Gastroesophageal sphincter (tissue), 4 donors: ENCODE data around the gene MRPL19. TPM values are rescaled to one million over a fixed set of nuclear protein-coding genes. Genes with fewer than 3 reads are reported as not detected.

Experiments used
- ATAC-seq: fragments of 150-250 bp; one replicate; pipeline ENCODE4 v1.9.1; 2016; ENCODE audit warnings: mild to moderate bottlenecking, moderate library complexity
- H3K27ac ChIP-seq, 4 donors: fragments of 200-600 bp; sonication (generic) in 3 of 4; 1 replicate in 3 of 4; 2 replicates in 1 of 4; pipeline ENCODE4 v1.5.1; 2016 to 2019
- H3K27me3 ChIP-seq: fragments of 200-600 bp; sonication (generic); one replicate; pipeline ENCODE4 v1.5.1; 2019
- H3K36me3 ChIP-seq, 2 donors: fragments of 200-600 bp; sonication (generic); one replicate each; pipeline ENCODE4 v1.5.1; 2019; ENCODE audit warnings: control low read depth in 1 of 2
- H3K4me1 ChIP-seq, 3 donors: fragments of 200-600 bp; sonication (generic); 1 replicate in 2 of 3; 2 replicates in 1 of 3; pipeline ENCODE4 v1.5.1; 2016 to 2019; ENCODE audit warnings: control low read depth in 2 of 3
- H3K4me3 ChIP-seq, 2 donors: fragments of 200-600 bp; sonication (generic); one replicate each; pipeline ENCODE4 v1.5.1; 2019; ENCODE audit warnings: mild to moderate bottlenecking in 1 of 2, moderate library complexity in 1 of 2
- H3K9me3 ChIP-seq, 3 donors: fragments of 200-600 bp; sonication (generic); one replicate each; pipeline ENCODE4 v1.5.1; 2017 to 2019; ENCODE audit warnings: control low read depth in 2 of 3
- EP300 ChIP-seq: sonication (generic); formaldehyde crosslinking; IDR thresholded peaks from one replicate; pipeline ENCODE4 v1.6.1; 2017; ENCODE audit warnings: antibody characterized with exemption, mild to moderate bottlenecking
- POLR2A ChIP-seq, 2 donors: fragments of 450-650 bp; IDR thresholded peaks; one replicate each; pipeline ENCODE4 v1.6.1; 2017; ENCODE audit warnings: antibody characterized with exemption in 2 of 2, mild to moderate bottlenecking in 2 of 2, moderate library complexity in 1 of 2
- POLR2AphosphoS5 ChIP-seq: sonication (generic); formaldehyde crosslinking; IDR thresholded peaks from one replicate; pipeline ENCODE4 v1.6.1; 2017; ENCODE audit warnings: antibody characterized with exemption
- WGBS, 2 donors: methylation state at CpG; one replicate each; pipeline ENCODE4 v1.1.5; 2018; ENCODE audit warnings: low coverage in 1 of 2; 5-methylcytosine and 5-hydroxymethylcytosine counted together
- total RNA-seq, 4 donors: library from RNA; depleted of rRNA; stranded (reverse); fragments of >200 nt; gene quantifications; one replicate each; pipeline ENCODE4 v1.1.0, GENCODE V29; 2016
- TF ChIP-seq, protein P1 (sequence below), 4 experiments: fragments of 200-600 bp in 2 of 4; fragments of 450-650 bp in 2 of 4; sonication (generic) in 1 of 4; IDR thresholded peaks; one replicate each; pipeline ENCODE4 v1.5.1; 2017 to 2019; ENCODE audit warnings: antibody characterized with exemption in 4 of 4, mild to moderate bottlenecking in 2 of 4, moderate library complexity in 2 of 4

Gene MRPL19
- total RNA-seq, 4 donors from 2014 or later = 33.4 to 54.5 (median 50.5) TPM

GRCh38 chr2:75647771-75648170 is 1.2 kb downstream of the MRPL19 start:
- H3K4me1 ChIP-seq = peaks cover 0 to 33% (median 0%) of the 10 kb centered on the region in 3 donors
- H3K27me3 ChIP-seq = no peaks in the 10 kb centered on the region
- no peak for ATAC-seq
- H3K9me3 ChIP-seq = no peaks in the 10 kb centered on the region
- 79 to 83% methylated on average over 2 to 3 of the region's 3 CpGs for WGBS, 2 donors
- peak overlapping the region in 1 of 2 donors; percentile 85 for H3K4me3 ChIP-seq
- H3K36me3 ChIP-seq = peaks cover 0 to 33% of the 10 kb centered on the region in 2 donors
- peak overlapping the region in 1 of 4 donors; percentile 87 for H3K27ac ChIP-seq
- TF ChIP-seq EP300 = no peak
- no peak for TF ChIP-seq POLR2A (IDR thresholded peaks at IDR 0.05)

- TF ChIP-seq, protein P1, sequence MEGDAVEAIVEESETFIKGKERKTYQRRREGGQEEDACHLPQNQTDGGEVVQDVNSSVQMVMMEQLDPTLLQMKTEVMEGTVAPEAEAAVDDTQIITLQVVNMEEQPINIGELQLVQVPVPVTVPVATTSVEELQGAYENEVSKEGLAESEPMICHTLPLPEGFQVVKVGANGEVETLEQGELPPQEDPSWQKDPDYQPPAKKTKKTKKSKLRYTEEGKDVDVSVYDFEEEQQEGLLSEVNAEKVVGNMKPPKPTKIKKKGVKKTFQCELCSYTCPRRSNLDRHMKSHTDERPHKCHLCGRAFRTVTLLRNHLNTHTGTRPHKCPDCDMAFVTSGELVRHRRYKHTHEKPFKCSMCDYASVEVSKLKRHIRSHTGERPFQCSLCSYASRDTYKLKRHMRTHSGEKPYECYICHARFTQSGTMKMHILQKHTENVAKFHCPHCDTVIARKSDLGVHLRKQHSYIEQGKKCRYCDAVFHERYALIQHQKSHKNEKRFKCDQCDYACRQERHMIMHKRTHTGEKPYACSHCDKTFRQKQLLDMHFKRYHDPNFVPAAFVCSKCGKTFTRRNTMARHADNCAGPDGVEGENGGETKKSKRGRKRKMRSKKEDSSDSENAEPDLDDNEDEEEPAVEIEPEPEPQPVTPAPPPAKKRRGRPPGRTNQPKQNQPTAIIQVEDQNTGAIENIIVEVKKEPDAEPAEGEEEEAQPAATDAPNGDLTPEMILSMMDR (IDR thresholded peaks at IDR 0.05) = no peak
- TF ChIP-seq EP300 = no peak
- TF ChIP-seq POLR2AphosphoS5 = no peak
- no peak for TF ChIP-seq POLR2A (IDR thresholded peaks at IDR 0.05)
- WGBS, 2 donors = 90 to 100% methylated on average over 2 of the region's 2 CpGs
- Histone ChIP-seq H3K9me3 (peaks cover 0 to 7% (median 0%) of the 10 kb centered on the region in 3 donors), H3K27ac (no peak overlapping the region), H3K4me1 (peaks cover 0 to 7% (median 0%) of the 10 kb centered on the region in 3 donors), H3K4me3 (no peak overlapping the region), H3K27me3 (no peaks in the 10 kb centered on the region), H3K36me3 (peaks cover 10 to 95% of the 10 kb centered on the region in 2 donors)
- no peak for ATAC-seq
These were observed 7.4 kb downstream of the MRPL19 start for GRCh38 chr2:75654012-75654411.

DNA sequence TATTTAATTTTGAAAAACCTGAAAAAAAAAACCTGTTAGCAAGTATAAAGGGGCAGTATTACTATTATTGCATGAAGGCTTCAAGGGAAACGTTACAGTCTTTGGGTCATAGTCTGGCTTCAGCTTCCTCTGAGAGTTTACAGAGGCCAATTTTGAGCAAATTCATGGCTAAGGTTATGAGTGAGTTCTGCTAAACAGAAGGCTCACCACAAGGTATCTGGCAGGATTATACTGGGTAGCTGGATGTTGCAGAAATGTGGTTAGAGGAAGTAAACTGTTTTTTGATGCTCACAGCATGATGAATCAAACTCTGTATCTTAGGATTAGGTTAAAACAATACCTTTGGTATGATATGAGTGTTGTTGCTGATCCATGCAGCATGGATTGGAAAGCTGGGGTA is 9.3 kb downstream of the MRPL19 start:
- no peak overlapping the region for H3K27ac ChIP-seq
- TF ChIP-seq, protein P1 (IDR thresholded peaks at IDR 0.05) = no peak
- TF ChIP-seq EP300 = no peak
- no peak for TF ChIP-seq POLR2A (IDR thresholded peaks at IDR 0.05)
- TF ChIP-seq POLR2AphosphoS5 = no peak
- no peaks in the 10 kb centered on the region for H3K4me1 ChIP-seq
- H3K27me3 ChIP-seq = no peaks in the 10 kb centered on the region
- WGBS, 2 donors = 53 to 89% methylated on average over 1 of the region's 1 CpG
- H3K9me3 ChIP-seq = peaks cover 0 to 7% (median 0%) of the 10 kb centered on the region in 3 donors
- H3K36me3 ChIP-seq = peaks cover 10 to 95% of the 10 kb centered on the region in 2 donors
- ATAC-seq = no peak
- H3K4me3 ChIP-seq = no peak overlapping the region

GRCh38 chr2:75656563-75656962 is 10.0 kb downstream of the MRPL19 start:
- H3K4me1 ChIP-seq = no peaks in the 10 kb centered on the region
- no peak overlapping the region for H3K4me3 ChIP-seq
- ATAC-seq = no peak
- H3K27ac ChIP-seq = no peak overlapping the region
- H3K9me3 ChIP-seq = peaks cover 0 to 7% (median 0%) of the 10 kb centered on the region in 3 donors
- TF ChIP-seq POLR2AphosphoS5 (no peak), EP300 (no peak)
- TF ChIP-seq, protein P1 (IDR thresholded peaks at IDR 0.05) = no peak
- no peaks in the 10 kb centered on the region for H3K27me3 ChIP-seq
- H3K36me3 ChIP-seq = peaks cover 10 to 95% of the 10 kb centered on the region in 2 donors
- 88% methylated on average over 1 of the region's 1 CpG; no CpG with 5 or more reads in 1 of the 2 donors for WGBS, 2 donors

DNA sequence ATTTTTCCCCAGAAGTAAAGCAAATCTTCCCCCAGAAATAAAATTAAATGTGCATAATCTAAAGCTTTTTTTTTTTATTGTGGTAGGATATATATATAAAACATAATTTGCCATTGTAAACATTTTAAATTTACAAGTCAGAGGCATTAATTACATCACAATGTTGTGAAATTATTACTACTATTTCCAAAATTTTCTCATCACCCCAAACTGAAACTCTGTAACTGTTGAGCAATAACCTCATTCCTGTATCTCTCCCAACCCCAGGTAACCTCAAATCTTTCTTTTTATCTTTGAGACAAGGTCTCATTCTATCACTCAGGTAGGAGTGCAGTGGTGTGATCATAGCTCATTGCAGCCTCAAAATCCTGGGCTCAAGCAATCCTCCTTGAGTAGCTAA is 11.2 kb downstream of the MRPL19 start:
- ATAC-seq = no peak
- H3K4me1 ChIP-seq = no peaks in the 10 kb centered on the region
- H3K9me3 ChIP-seq = peaks cover 0 to 7% (median 0%) of the 10 kb centered on the region in 3 donors
- no peaks in the 10 kb centered on the region for H3K27me3 ChIP-seq
- no peak overlapping the region for H3K4me3 ChIP-seq
- TF ChIP-seq, protein P1 (IDR thresholded peaks at IDR 0.05) = no peak
- no peak for TF ChIP-seq POLR2AphosphoS5
- no peak for TF ChIP-seq POLR2A (IDR thresholded peaks at IDR 0.05)
- TF ChIP-seq EP300 = no peak
- H3K27ac ChIP-seq = no peak overlapping the region
- H3K36me3 ChIP-seq = peaks cover 10 to 98% of the 10 kb centered on the region in 2 donors
